SK-N-SH (cell line): ENCODE data around the gene HOXC5. TPM values are rescaled to one million over a fixed set of nuclear protein-coding genes. Genes with fewer than 3 reads are reported as not detected.
"Not testable (repeated sequence)": the region's sequence is repeated elsewhere in the genome, so short reads cannot be mapped to it uniquely, and the experiment has no call there.

Experiments used
- CTCF ChIA-PET: fragments of 300-600, 350-600 bp; formaldehyde crosslinking; extraction: SDS; loops from one replicate; lab custom pipeline; 2021; lab: Yijun Ruan, JAX
- POLR2A ChIA-PET: fragments of 350-600 bp; sonication (Branson Sonifier 250); formaldehyde crosslinking; extraction: SDS; loops from one replicate; lab custom pipeline; 2020; ENCODE audit warnings: antibody characterized with exemption, inconsistent platforms; lab: Yijun Ruan, JAX
- DNase-seq: peaks from one replicate; pipeline ENCODE4 v3.0.0; 2012
- H2AFZ ChIP-seq: fragments of 200-600 bp; sonication (generic); 2 replicates; pipeline ENCODE4 v1.8.1; 2016; ENCODE audit warnings: antibody characterized with exemption, mild to moderate bottlenecking, low read depth
- H3F3A ChIP-seq: fragments of 200-600 bp; sonication (generic); replicated peaks from 2 replicates; pipeline ENCODE3; 2016; ENCODE audit warnings: antibody characterized with exemption, mild to moderate bottlenecking; ENCODE audit not compliant: insufficient read depth
- H3K27ac ChIP-seq, 2 experiments: fragments of 200-500 bp in 1 of 2; fragments of 200-600 bp in 1 of 2; sonication (Bioruptor generic) in 1 of 2; sonication (generic), shearing (Covaris generic) in 1 of 2; 2 replicates each; pipeline versions ENCODE4 v1.5.1 to v1.6.1; 2014 to 2016; ENCODE audit warnings: low read depth in 2 of 2, inconsistent platforms in 1 of 2, low read length in 1 of 2, mild to moderate bottlenecking in 1 of 2, mixed read lengths in 1 of 2
- H3K27me3 ChIP-seq: fragments of 200-600 bp; sonication (generic), shearing (Covaris generic); 2 replicates; pipeline ENCODE4 v1.6.1; 2016; ENCODE audit warnings: mixed run types; ENCODE audit not compliant: insufficient read depth
- H3K36me3 ChIP-seq, 2 experiments: fragments of 200-500 bp in 1 of 2; fragments of 200-600 bp in 1 of 2; sonication (Bioruptor generic) in 1 of 2; sonication (generic) in 1 of 2; replicated peaks in 1 of 2; 2 replicates each; pipeline versions ENCODE3 to v1.5.1; 2014 to 2016; ENCODE audit warnings: low read length in 1 of 2, mild to moderate bottlenecking in 1 of 2; ENCODE audit not compliant: insufficient read depth in 2 of 2, control insufficient read depth in 1 of 2
- H3K4me1 ChIP-seq, 2 experiments: fragments of 200-500 bp in 1 of 2; fragments of 200-600 bp in 1 of 2; sonication (Bioruptor generic) in 1 of 2; sonication (generic), shearing (Covaris generic) in 1 of 2; 2 replicates each; pipeline versions ENCODE4 v1.5.1 to v1.6.1; 2014 to 2016; ENCODE audit warnings: low read depth in 1 of 2, low read length in 1 of 2, mixed run types in 1 of 2; ENCODE audit not compliant: insufficient read depth in 2 of 2, control insufficient read depth in 1 of 2
- H3K4me2 ChIP-seq: fragments of 200-600 bp; sonication (generic), shearing (Covaris generic); 2 replicates; pipeline ENCODE4 v1.6.1; 2017; ENCODE audit warnings: mixed run types
- H3K4me3 ChIP-seq, 2 experiments: fragments of 200-500 bp in 1 of 2; fragments of 200-600 bp in 1 of 2; sonication (Bioruptor generic) in 1 of 2; sonication (generic), shearing (Covaris generic) in 1 of 2; 2 replicates each; pipeline versions ENCODE4 v1.5.1 to v1.8.1; 2014 to 2016; ENCODE audit warnings: low read depth in 2 of 2, inconsistent platforms in 1 of 2, low read length in 1 of 2, mild to moderate bottlenecking in 1 of 2, mixed read lengths in 1 of 2, moderate library complexity in 1 of 2
- H3K79me2 ChIP-seq: fragments of 200-600 bp; sonication (generic); 2 replicates; pipeline ENCODE4 v1.8.1; 2017; ENCODE audit warnings: mild to moderate bottlenecking; ENCODE audit not compliant: insufficient read depth
- H3K9ac ChIP-seq: fragments of 200-600 bp; sonication (generic); 2 replicates; pipeline ENCODE4 v1.6.1; 2017; ENCODE audit warnings: mixed run types
- H3K9me2 ChIP-seq: fragments of 200-600 bp; sonication (generic); 2 replicates; pipeline ENCODE4 v1.6.1; 2017; ENCODE audit warnings: mixed run types
- H3K9me3 ChIP-seq: fragments of 200-600 bp; sonication (generic); 2 replicates; pipeline ENCODE4 v1.6.1; 2017; ENCODE audit warnings: mixed run types, mild to moderate bottlenecking, moderate library complexity
- H4K20me1 ChIP-seq: fragments of 200-600 bp; sonication (generic); 2 replicates; pipeline ENCODE4 v1.6.1; 2017; ENCODE audit warnings: mild to moderate bottlenecking, mixed run types; ENCODE audit not compliant: insufficient read depth
- WGBS: methylation state at CpG from one replicate; pipeline ENCODE4 v1.1.6; 2017; ENCODE audit warnings: low lambda C conversion rate; 5-methylcytosine and 5-hydroxymethylcytosine counted together
- polyA plus RNA-seq, 3 experiments: library from polyadenylated mRNA; depleted of rRNA; stranded (reverse); fragments of >200 nt; gene quantifications; 2 replicates each; pipeline ENCODE4 v1.2.3, GENCODE V29; 2012

Gene HOXC5
- polyA plus RNA-seq, 1 of the 3 experiments (the other 2 are of a cell fraction): 2.1 TPM

DNA sequence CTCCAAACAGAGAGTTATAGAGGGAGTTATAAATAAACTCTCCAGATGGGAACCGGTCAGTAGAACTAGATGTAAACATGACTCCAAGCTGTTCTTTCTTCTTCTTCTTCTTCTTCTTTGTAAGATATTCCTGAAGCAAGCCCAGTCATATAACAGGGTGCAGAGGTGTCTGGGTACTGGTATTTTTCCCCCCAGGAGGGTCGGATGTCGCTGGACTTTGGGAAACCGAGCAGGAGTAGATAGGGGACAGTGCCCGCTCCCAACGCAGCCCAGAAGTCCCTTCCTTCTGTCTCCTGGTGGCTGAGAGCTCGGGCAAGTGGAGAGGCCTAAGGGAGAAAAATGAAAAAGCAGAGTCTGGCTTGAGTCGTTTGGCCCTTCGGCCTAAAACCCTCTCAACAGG, 46.3 kb downstream of the HOXC5 start:
- H3K4me1 ChIP-seq, H3K4me3 ChIP-seq, H3K36me3 ChIP-seq, POLR2A ChIA-PET, H3K4me2 ChIP-seq, H2AFZ ChIP-seq, CTCF ChIA-PET, DNase-seq, H3K79me2 ChIP-seq, H3F3A ChIP-seq, H3K27me3 ChIP-seq, H3K27ac ChIP-seq, H3K9me3 ChIP-seq, H3K9me2 ChIP-seq, H4K20me1 ChIP-seq, H3K9ac ChIP-seq: not testable (repeated sequence)
- 85% methylated on average over 9 of the region's 9 CpGs for WGBS

GRCh38 chr12:54080008-54080924, 47.4 kb downstream of the HOXC5 start:
- H3K36me3 ChIP-seq, H3K4me1 ChIP-seq, H3K4me2 ChIP-seq, H3K9me2 ChIP-seq, H3K9me3 ChIP-seq, H3K27ac ChIP-seq, CTCF ChIA-PET, DNase-seq, H3K9ac ChIP-seq, H3K79me2 ChIP-seq, H4K20me1 ChIP-seq, H3K27me3 ChIP-seq, H3K4me3 ChIP-seq, POLR2A ChIA-PET, H3F3A ChIP-seq, H2AFZ ChIP-seq: not testable (repeated sequence)
- WGBS: 95% methylated on average over 19 of the region's 19 CpGs

DNA sequence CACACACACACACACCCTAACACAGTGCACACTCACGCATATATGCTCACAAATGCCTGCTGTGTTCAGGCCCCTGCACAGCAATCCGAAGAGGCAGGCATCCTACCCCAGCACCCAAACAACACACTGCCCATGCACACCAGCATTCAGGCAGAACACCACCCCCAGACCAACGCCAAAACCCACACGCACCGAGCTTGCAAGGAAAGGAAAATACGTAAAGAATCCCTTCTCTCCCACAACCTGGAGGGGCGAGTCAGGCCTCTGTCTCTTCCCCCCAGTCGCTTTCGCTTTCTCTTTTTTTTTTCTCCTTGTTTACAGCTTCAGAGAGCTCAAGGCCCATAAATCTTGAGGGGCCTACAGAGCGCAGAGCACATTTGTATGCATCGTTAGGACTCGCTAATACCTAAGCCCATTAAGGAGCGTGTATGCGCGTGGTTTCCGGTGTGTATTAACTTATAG, 48.2 kb downstream of the HOXC5 start:
- CTCF ChIA-PET, H3K4me1 ChIP-seq, H2AFZ ChIP-seq, H3K36me3 ChIP-seq, H4K20me1 ChIP-seq, H3K27me3 ChIP-seq, H3K4me3 ChIP-seq, H3K27ac ChIP-seq, POLR2A ChIA-PET, H3F3A ChIP-seq, H3K9ac ChIP-seq, H3K9me2 ChIP-seq, DNase-seq, H3K4me2 ChIP-seq, H3K79me2 ChIP-seq, H3K9me3 ChIP-seq: not testable (repeated sequence)
- WGBS: 94% methylated on average over 16 of the region's 16 CpGs

DNA sequence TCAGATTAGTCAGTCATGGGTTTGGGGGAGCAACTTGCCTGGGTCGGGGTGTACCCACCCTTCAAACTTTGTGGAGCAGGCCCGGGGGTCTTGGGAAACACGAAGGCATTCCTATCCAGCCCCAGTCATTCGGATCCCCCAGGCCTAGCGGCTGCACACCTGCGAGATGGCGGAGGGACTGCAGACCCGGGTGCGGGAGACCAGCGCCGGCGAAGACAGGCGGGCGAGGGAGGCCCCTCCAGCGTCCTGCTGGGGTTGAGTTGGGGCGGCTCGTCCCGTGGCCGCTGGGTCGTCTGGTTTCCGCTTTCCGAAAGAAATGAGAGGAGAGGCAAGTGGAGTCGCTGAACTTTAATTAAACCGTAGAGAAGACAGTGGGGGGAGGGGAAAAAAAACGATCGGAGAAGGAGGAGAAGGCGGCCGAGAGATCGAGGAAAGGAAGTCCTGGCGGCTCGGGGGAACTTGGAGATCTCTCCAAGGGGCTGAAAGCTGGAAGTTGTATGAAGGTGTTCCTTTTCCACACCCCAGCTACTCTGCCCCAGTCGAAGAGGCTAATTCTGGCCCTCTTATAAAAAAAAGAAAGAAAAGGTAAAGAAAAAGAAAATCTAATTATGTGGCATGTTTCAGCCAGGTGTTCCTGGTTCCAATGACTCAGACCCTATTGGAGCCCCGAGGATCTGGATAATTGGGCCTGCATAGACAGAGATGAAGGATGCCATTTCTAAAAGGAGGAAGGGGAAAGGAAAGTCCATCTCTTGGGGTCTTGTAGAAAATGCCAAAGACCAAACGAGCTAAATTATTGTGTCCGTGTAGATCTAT, 48.9 kb downstream of the HOXC5 start:
- H3K79me2 ChIP-seq, H3K27me3 ChIP-seq, H3K4me3 ChIP-seq, DNase-seq, CTCF ChIA-PET, H3K9ac ChIP-seq, H3K36me3 ChIP-seq, H2AFZ ChIP-seq, H3K9me3 ChIP-seq, H3F3A ChIP-seq, H3K4me2 ChIP-seq, H4K20me1 ChIP-seq, H3K4me1 ChIP-seq, H3K27ac ChIP-seq, H3K9me2 ChIP-seq: not testable (repeated sequence)
- POLR2A ChIA-PET: interaction anchor here (0.6 kb wide), 1 partner anchor 106 kb away, joined by 4 read pairs; no protein-coding TSS in a partner anchor
- 93% methylated on average over 35 of the region's 35 CpGs for WGBS
